ENCODE measurements around the gene MCRS1.
A peak's percentile ranks its signal among the peaks of the same experiment; 100 is the strongest.
"Not testable (repeated sequence)": the region's sequence is repeated elsewhere in the genome, so short reads cannot be mapped to it uniquely, and the experiment has no call there.

MCRS1 gene

GRCh38 chr12:49539406-49540228 lies 28.3 kb downstream of the MCRS1 start:
- no peak for DNase-seq

- DNase-seq, result peak; percentile 91
Observed at GRCh38 chr12:49538510-49539403, 29.2 kb downstream of the MCRS1 start, which contains the start of gene KCNH3. Gene KCNH3, plus strand, starts transcription at chr12:49539030. Its CDS starts 387 bp downstream, at chr12:49539417.

- DNase-seq, result peak; percentile 48
Observed at GRCh38 chr12:49537752-49538509, 30.0 kb downstream of the MCRS1 start.

- peak; percentile 48 for DNase-seq
Observed at GRCh38 chr12:49537231-49537751, 30.7 kb downstream of the MCRS1 start.

- DNase-seq, result no peak
Observed at GRCh38 chr12:49536526-49537071, 31.3 kb downstream of the MCRS1 start.

- DNase-seq, result no peak
Observed at GRCh38 chr12:49535921-49536525, 31.9 kb downstream of the MCRS1 start.

- no peak for DNase-seq
Observed at GRCh38 chr12:49534731-49535278, 33.1 kb downstream of the MCRS1 start.

- DNase-seq, result not testable (repeated sequence)
Observed at GRCh38 chr12:49534122-49534521, 33.8 kb downstream of the MCRS1 start.

GRCh38 chr12:49533331-49533730 lies 34.6 kb downstream of the MCRS1 start:
- DNase-seq, result no peak

GRCh38 chr12:49531745-49532144 lies 36.2 kb downstream of the MCRS1 start:
- DNase-seq, result no peak

GRCh38 chr12:49529414-49529813 lies 38.5 kb downstream of the MCRS1 start:
- no peak for DNase-seq

- peak; percentile 56 for DNase-seq
Observed at GRCh38 chr12:49527361-49528130, 40.4 kb downstream of the MCRS1 start.

GRCh38 chr12:49525942-49526341 lies 42.0 kb downstream of the MCRS1 start:
- DNase-seq, result no peak

GRCh38 chr12:49524660-49525324 lies 43.1 kb downstream of the MCRS1 start:
- no peak for DNase-seq

GRCh38 chr12:49521389-49521788 lies 46.6 kb downstream of the MCRS1 start:
- no peak for DNase-seq

GRCh38 chr12:49519574-49519936 lies 48.4 kb downstream of the MCRS1 start:
- peak; percentile 39 for DNase-seq

- no peak for DNase-seq
Observed at GRCh38 chr12:49518914-49519573, 48.9 kb downstream of the MCRS1 start.

- no peak for DNase-seq
Observed at GRCh38 chr12:49515266-49515665, 52.7 kb downstream of the MCRS1 start.

- no peak for DNase-seq
Observed at GRCh38 chr12:49512546-49512945, 55.4 kb downstream of the MCRS1 start.

- DNase-seq, result no peak
Observed at GRCh38 chr12:49511410-49511809, 56.5 kb downstream of the MCRS1 start.
